CD14-positive monocyte (primary cell): ENCODE measurements around the gene DPCD. TPM values are rescaled to one million over a fixed set of nuclear protein-coding genes. Genes with fewer than 3 reads are reported as not detected.

Experiments
- DNase-seq, 3 donors: peaks; one replicate each; pipeline ENCODE4 v3.0.0-alpha.2; 2011 to 2022
- H2AFZ ChIP-seq: 2 replicates; pipeline ENCODE4 v1.6.0; 2012; ENCODE audit warnings: mild to moderate bottlenecking, low read depth, low read length, inconsistent platforms; ENCODE audit not compliant: insufficient read depth, poor library complexity, severe bottlenecking
- H3K27ac ChIP-seq, 2 donors: 1 replicate in 1 of 2; 2 replicates in 1 of 2; pipeline ENCODE4 v1.5.1; 2012 to 2013; ENCODE audit warnings: low read length in 2 of 2, control low read depth in 1 of 2, inconsistent platforms in 1 of 2, low read depth in 1 of 2, mild to moderate bottlenecking in 1 of 2
- H3K27me3 ChIP-seq, 2 donors: one replicate each; pipeline versions ENCODE4 v1.6.0 to v1.6.1; 2011 to 2013; ENCODE audit warnings: low read length in 2 of 2; ENCODE audit not compliant: control insufficient read depth in 2 of 2, insufficient read depth in 2 of 2
- H3K36me3 ChIP-seq, 2 donors: replicated peaks in 1 of 2; 1 replicate in 1 of 2; 2 replicates in 1 of 2; pipeline versions ENCODE4 v1.5.1 to v1.6.1; 2012 to 2013; ENCODE audit warnings: low read length in 2 of 2, control low read depth in 1 of 2, inconsistent platforms in 1 of 2, mild to moderate bottlenecking in 1 of 2; ENCODE audit not compliant: insufficient read depth in 2 of 2, control insufficient read depth in 1 of 2
- H3K4me1 ChIP-seq, 2 donors: 1 replicate in 1 of 2; 2 replicates in 1 of 2; pipeline versions ENCODE4 v1.5.1 to v1.6.1; 2012 to 2013; ENCODE audit warnings: low read length in 2 of 2, control low read depth in 1 of 2, inconsistent platforms in 1 of 2, mild to moderate bottlenecking in 1 of 2, moderate library complexity in 1 of 2; ENCODE audit not compliant: insufficient read depth in 2 of 2, control insufficient read depth in 1 of 2
- H3K4me2 ChIP-seq: replicated peaks from 2 replicates; pipeline ENCODE3; 2012; ENCODE audit warnings: low read length, moderate library complexity, mild to moderate bottlenecking; ENCODE audit not compliant: poor library complexity, severe bottlenecking; ENCODE audit errors: extremely low read depth
- H3K4me3 ChIP-seq, 3 experiments: fragments of 200-600 bp in 1 of 3; sonication (generic) in 1 of 3; replicated peaks in 1 of 3; 1 replicate in 2 of 3; 2 replicates in 1 of 3; pipeline ENCODE4 v1.5.1; 2011 to 2013; ENCODE audit warnings: low read length in 3 of 3, mild to moderate bottlenecking in 3 of 3, control low read depth in 2 of 3, low read depth in 2 of 3, inconsistent platforms in 1 of 3, moderate library complexity in 1 of 3
- H3K79me2 ChIP-seq: 2 replicates; pipeline ENCODE4 v1.6.0; 2012; ENCODE audit warnings: mild to moderate bottlenecking, control low read depth, inconsistent platforms, low read length, moderate library complexity; ENCODE audit not compliant: insufficient read depth
- H3K9ac ChIP-seq: 2 replicates; pipeline ENCODE4 v1.6.0; 2017; ENCODE audit warnings: low read length, mild to moderate bottlenecking; ENCODE audit not compliant: insufficient read depth, poor library complexity, severe bottlenecking
- H3K9me3 ChIP-seq, 2 donors: replicated peaks in 1 of 2; 1 replicate in 1 of 2; 2 replicates in 1 of 2; pipeline versions ENCODE4 v1.5.1 to v1.6.1; 2012 to 2013; ENCODE audit warnings: low read length in 2 of 2, control low read depth in 1 of 2; ENCODE audit not compliant: control insufficient read depth in 1 of 2, insufficient read depth in 1 of 2
- H4K20me1 ChIP-seq: 2 replicates; pipeline ENCODE4 v1.6.0; 2012; ENCODE audit warnings: mild to moderate bottlenecking, low read length, control low read depth, moderate library complexity; ENCODE audit not compliant: insufficient read depth
- H3K27ac Mint-ChIP-seq, 7 donors: one replicate each; pipeline ENCODE4 v1.8.0; 2020; ENCODE audit warnings: mild to moderate bottlenecking in 7 of 7, mixed read lengths in 7 of 7, moderate library complexity in 6 of 7, inconsistent platforms in 2 of 7
- H3K27me3 Mint-ChIP-seq, 3 donors: one replicate each; pipeline ENCODE4 v1.8.0; 2021 to 2022; ENCODE audit warnings: low read depth in 3 of 3, mild to moderate bottlenecking in 3 of 3, mixed read lengths in 3 of 3, moderate library complexity in 3 of 3, inconsistent platforms in 1 of 3
- H3K36me3 Mint-ChIP-seq, 2 donors: one replicate each; pipeline ENCODE4 v1.8.0; 2020; ENCODE audit warnings: mixed read lengths in 2 of 2, inconsistent platforms in 1 of 2, mild to moderate bottlenecking in 1 of 2
- H3K4me1 Mint-ChIP-seq: one replicate; pipeline ENCODE4 v1.8.0; 2020; ENCODE audit warnings: mild to moderate bottlenecking, mixed read lengths
- H3K4me3 Mint-ChIP-seq, 2 donors: one replicate each; pipeline ENCODE4 v1.8.0; 2020; ENCODE audit warnings: mild to moderate bottlenecking in 2 of 2, mixed read lengths in 2 of 2, moderate library complexity in 1 of 2
- H3K9me3 Mint-ChIP-seq, 7 donors: one replicate each; pipeline ENCODE4 v1.8.0; 2020 to 2022; ENCODE audit warnings: mixed read lengths in 7 of 7, mild to moderate bottlenecking in 6 of 7, moderate library complexity in 6 of 7, inconsistent platforms in 2 of 7
- WGBS: methylation state at CpG from one replicate; pipeline ENCODE4 v1.1.5; 2013; ENCODE audit warnings: missing lambda C conversion rate; ENCODE audit not compliant: insufficient coverage; 5-methylcytosine and 5-hydroxymethylcytosine counted together
- intact Hi-C, 2 donors: fragments of 100-400 bp; cut with micrococcal nuclease; formaldehyde crosslinking; loops; one replicate each; pipeline versions ENCODE4 v1.15.0 to v1.15.1; 2023
- polyA plus RNA-seq, 3 donors: library from polyadenylated mRNA; depleted of rRNA in 1 of 3; unstranded in 2 of 3; stranded (reverse) in 1 of 3; fragments of 300-500 nt in 2 of 3; fragments of >200 nt in 1 of 3; fragmentation: Illumina TruSeq in 2 of 3; gene quantifications; 1 replicate in 2 of 3; 2 replicates in 1 of 3; pipeline ENCODE4 v1.2.3, GENCODE V29; 2012 to 2021
- TF ChIP-seq, protein P1 (sequence below): fragments of 200-600 bp; IDR thresholded peaks from one replicate; pipeline ENCODE4 v1.8.0; 2022; ENCODE audit warnings: antibody characterized with exemption, mild to moderate bottlenecking

Gene DPCD
- polyA plus RNA-seq, 3 donors, result 8.6 to 17.0 (median 9.0) TPM

DNA sequence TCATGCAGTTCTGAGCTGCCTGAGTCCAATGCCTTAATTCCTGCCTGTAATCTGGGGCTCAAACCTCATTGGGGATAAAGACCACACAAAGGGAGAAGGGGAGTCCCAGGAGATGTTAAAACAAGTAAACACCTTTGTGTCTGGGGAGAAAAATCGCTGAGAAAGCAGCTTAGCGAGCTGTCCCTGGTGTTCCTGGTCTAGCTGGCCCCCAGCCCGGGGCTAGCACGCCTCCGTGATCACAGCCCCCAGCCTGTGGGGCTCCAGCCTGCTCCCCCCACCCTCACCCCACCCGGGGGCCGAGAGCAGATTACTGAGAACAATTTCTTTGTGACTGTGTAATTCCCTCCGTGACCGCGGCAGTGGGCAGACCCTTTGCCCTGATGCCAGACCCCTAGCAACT, 24.8 kb downstream of the DPCD start:
- H3K27ac Mint-ChIP-seq, result no peak overlapping the region
- Histone ChIP-seq H4K20me1 (peaks cover 15% of the 10 kb centered on the region), H3K79me2 (no peaks in the 10 kb centered on the region), H3K4me2 (no peak overlapping the region), H2AFZ (no peak overlapping the region), H3K27ac (no peak overlapping the region), H3K4me3 (no peak overlapping the region), H3K36me3 (peaks cover 45 to 91% of the 10 kb centered on the region in 2 donors), H3K9ac (no peak overlapping the region), H3K4me1 (peaks cover 9 to 14% of the 10 kb centered on the region in 2 donors), H3K27me3 (no peaks in the 10 kb centered on the region), H3K9me3 (no peaks in the 10 kb centered on the region)
- H3K9me3 Mint-ChIP-seq, result no peaks in the 10 kb centered on the region
- 96% methylated on average over 4 of the region's 10 CpGs for WGBS
- TF ChIP-seq, protein P1, sequence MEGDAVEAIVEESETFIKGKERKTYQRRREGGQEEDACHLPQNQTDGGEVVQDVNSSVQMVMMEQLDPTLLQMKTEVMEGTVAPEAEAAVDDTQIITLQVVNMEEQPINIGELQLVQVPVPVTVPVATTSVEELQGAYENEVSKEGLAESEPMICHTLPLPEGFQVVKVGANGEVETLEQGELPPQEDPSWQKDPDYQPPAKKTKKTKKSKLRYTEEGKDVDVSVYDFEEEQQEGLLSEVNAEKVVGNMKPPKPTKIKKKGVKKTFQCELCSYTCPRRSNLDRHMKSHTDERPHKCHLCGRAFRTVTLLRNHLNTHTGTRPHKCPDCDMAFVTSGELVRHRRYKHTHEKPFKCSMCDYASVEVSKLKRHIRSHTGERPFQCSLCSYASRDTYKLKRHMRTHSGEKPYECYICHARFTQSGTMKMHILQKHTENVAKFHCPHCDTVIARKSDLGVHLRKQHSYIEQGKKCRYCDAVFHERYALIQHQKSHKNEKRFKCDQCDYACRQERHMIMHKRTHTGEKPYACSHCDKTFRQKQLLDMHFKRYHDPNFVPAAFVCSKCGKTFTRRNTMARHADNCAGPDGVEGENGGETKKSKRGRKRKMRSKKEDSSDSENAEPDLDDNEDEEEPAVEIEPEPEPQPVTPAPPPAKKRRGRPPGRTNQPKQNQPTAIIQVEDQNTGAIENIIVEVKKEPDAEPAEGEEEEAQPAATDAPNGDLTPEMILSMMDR, result no peak
- no peak overlapping the region for H3K4me3 Mint-ChIP-seq
- no peak for DNase-seq
- intact Hi-C loops, result no loop called here
- peaks cover 56 to 71% of the 10 kb centered on the region in 2 donors for H3K36me3 Mint-ChIP-seq
- peaks cover 19% of the 10 kb centered on the region for H3K4me1 Mint-ChIP-seq
- H3K27me3 Mint-ChIP-seq, result peaks cover 0 to 3% (median 0%) of the 10 kb centered on the region in 3 donors

DNA sequence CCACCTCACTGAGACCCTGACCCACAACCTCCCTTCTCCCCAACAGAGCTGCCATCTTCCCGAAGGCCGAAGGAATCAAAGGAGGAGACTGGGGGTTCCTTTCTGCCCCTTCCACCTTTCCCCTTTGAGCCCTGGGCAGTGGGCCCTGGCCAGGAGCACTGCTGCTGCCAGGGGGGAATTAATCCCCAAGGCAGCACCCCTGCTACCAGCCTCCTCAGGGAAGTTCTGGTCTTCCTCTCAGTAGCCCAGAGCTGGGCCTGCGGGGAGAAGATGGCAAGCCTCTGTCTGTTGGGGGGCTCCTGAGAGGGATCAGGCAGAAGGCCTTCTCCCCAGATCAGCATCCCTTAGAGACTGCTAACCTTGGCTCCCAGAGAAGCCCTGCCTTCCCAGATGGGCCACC, 25.5 kb downstream of the DPCD start:
- intact Hi-C loops, result no loop called here
- WGBS, result 93% methylated on average over 2 of the region's 3 CpGs
- no peaks in the 10 kb centered on the region for H3K9me3 ChIP-seq
- peaks cover 0 to 3% (median 0%) of the 10 kb centered on the region in 3 donors for H3K27me3 Mint-ChIP-seq
- H3K27ac Mint-ChIP-seq, result no peak overlapping the region
- DNase-seq, result no peak
- H3K4me1 Mint-ChIP-seq, result peaks cover 27% of the 10 kb centered on the region
- peaks cover 53 to 64% of the 10 kb centered on the region in 2 donors for H3K36me3 Mint-ChIP-seq
- H3K27ac ChIP-seq, result no peak overlapping the region
- no peaks in the 10 kb centered on the region for H3K79me2 ChIP-seq
- H3K9me3 Mint-ChIP-seq, result no peaks in the 10 kb centered on the region
- H3K4me3 Mint-ChIP-seq, result no peak overlapping the region
- peaks cover 17 to 21% of the 10 kb centered on the region in 2 donors for H3K4me1 ChIP-seq
- peaks cover 38 to 83% of the 10 kb centered on the region in 2 donors for H3K36me3 ChIP-seq
- no peak overlapping the region for H2AFZ ChIP-seq
- H4K20me1 ChIP-seq, result peaks cover 22% of the 10 kb centered on the region
- TF ChIP-seq, protein P1, result no peak
- H3K4me2 ChIP-seq, result no peak overlapping the region
- H3K4me3 ChIP-seq, result no peak overlapping the region
- no peaks in the 10 kb centered on the region for H3K27me3 ChIP-seq
- no peak overlapping the region for H3K9ac ChIP-seq
